ENCODE measurements around the gene KCNK6. TPM values are rescaled to one million over a fixed set of nuclear protein-coding genes. Genes with fewer than 3 reads are reported as not detected.

KCNK6 gene
- polyA plus RNA-seq (23.9 to 33.7 TPM (median 29.1 TPM) in 3 replicates), polyA minus RNA-seq (17.3 to 23.6 TPM (median 23.1 TPM) in 3 replicates)
- polyA plus RNA-seq (2011; ENCODE audit: low read depth), result 17.5 TPM
- 23.3 and 23.8 TPM in 2 replicates for polyA plus RNA-seq (2011; cell fraction: cytosol; rRNA removed)
- polyA plus RNA-seq (2011; cell fraction: nucleus; rRNA removed), result 65.9 and 66.2 TPM in 2 replicates
- 34.3 and 38.5 TPM in 2 replicates for polyA plus RNA-seq (2012; ENCODE audit: low replicate concordance)
- 14.8 TPM for polyA minus RNA-seq (2011; cell fraction: cytosol; rRNA and poly(A)+ RNA removed)
- polyA minus RNA-seq (2011; cell fraction: nucleus; rRNA and poly(A)+ RNA removed), result 19.3 and 32.0 TPM in 2 replicates

GRCh38 chr19:38319421-38320258, at the start of gene KCNK6:
KCNK6 (plus strand) TSS chr19:38319845; CDS start chr19:38319951, 106 bp downstream.
- Histone ChIP-seq H3K4me3 (ENCODE audit: control insufficient read depth in 2 of 3, extremely low read depth in 1 of 3, insufficient read depth in 2 of 3, low read depth in 1 of 3, low read length in 3 of 3) (peak within 1 kb of the TSS; percentile 53 to 89 (median 71)), H3K4me1 (ENCODE audit: control insufficient read depth, extremely low read depth, insufficient read depth, low read length) (peaks cover 52% of the 10 kb centered on the region), H2AFZ (ENCODE audit: control insufficient read depth, low read length) (peak within 1 kb of the TSS; percentile 81), H3K79me2 (ENCODE audit: control insufficient read depth, insufficient read depth, low read length) (peaks cover 53% of the 10 kb centered on the region), H3K4me2 (ENCODE audit: control insufficient read depth, extremely low read depth, insufficient read depth, low read depth, low read length) (peak within 1 kb of the TSS; percentile 93), H4K20me1 (ENCODE audit: control insufficient read depth, extremely low read depth, insufficient read depth, low read length) (peaks cover 3% of the 10 kb centered on the region), H3K27me3 (ENCODE audit: control insufficient read depth, extremely low read depth, insufficient read depth, low read length) (no peaks in the 10 kb centered on the region), H3K36me3 (ENCODE audit: control insufficient read depth in 2 of 2, extremely low read depth in 1 of 2, insufficient read depth in 2 of 2, low read length in 2 of 2) (peaks cover 5 to 8% of the 10 kb centered on the region in 2 experiments), H3K9me3 (ENCODE audit: control insufficient read depth, low read depth, low read length) (no peaks in the 10 kb centered on the region), H3K9ac (ENCODE audit: control insufficient read depth, extremely low read depth, insufficient read depth, low read length) (peak within 1 kb of the TSS; percentile 83), H3K9me1 (ENCODE audit: control insufficient read depth, extremely low read depth, insufficient read depth, low read length) (no peaks in the 10 kb centered on the region), H3K27ac (ENCODE audit: control insufficient read depth, insufficient read depth, low read length) (peak within 1 kb of the TSS; percentile 79)
- TF ChIP-seq CTCF (optimal IDR thresholded peaks at IDR 0.05 in 1 of 3, IDR thresholded peaks at IDR 0.05 in 1 of 3, conservative IDR thresholded peaks at IDR 0.05 in 1 of 3; ENCODE audit: extremely low read depth in 1 of 3, insufficient read depth in 2 of 3, low read length in 3 of 3), result no peak
- FAIRE-seq (peak; percentile 91), DNase-seq (ENCODE audit: low read depth, low spot score) (no peak)
- dilution Hi-C loops (cut with MboI; ENCODE audit: extremely low pct_ligation_motif_present, low sequenced_read_pairs), result no loop called here

- FAIRE-seq (no peak), DNase-seq (ENCODE audit: low read depth, low spot score) (no peak)
- TF ChIP-seq CTCF (optimal IDR thresholded peaks at IDR 0.05 in 1 of 3, IDR thresholded peaks at IDR 0.05 in 1 of 3, conservative IDR thresholded peaks at IDR 0.05 in 1 of 3; ENCODE audit: extremely low read depth in 1 of 3, insufficient read depth in 2 of 3, low read length in 3 of 3), result no peak
- TF ChIP-seq EZH2 (IDR thresholded peaks at IDR 0.05; ENCODE audit: low read length), result no peak
- peaks cover 99% of the 10 kb centered on the region for H3K79me2 ChIP-seq (ENCODE audit: control insufficient read depth, insufficient read depth, low read length)
- dilution Hi-C loops (cut with MboI; ENCODE audit: extremely low pct_ligation_motif_present, low sequenced_read_pairs), result no loop called here
- H3K9me3 ChIP-seq (ENCODE audit: control insufficient read depth, low read depth, low read length), result no peaks in the 10 kb centered on the region
- H3K27ac ChIP-seq (ENCODE audit: control insufficient read depth, insufficient read depth, low read length), result no peak overlapping the region
- H3K36me3 ChIP-seq (ENCODE audit: control insufficient read depth in 2 of 2, extremely low read depth in 1 of 2, insufficient read depth in 2 of 2, low read length in 2 of 2), result peaks cover 9 to 29% of the 10 kb centered on the region in 2 experiments
- H3K4me2 ChIP-seq (ENCODE audit: control insufficient read depth, extremely low read depth, insufficient read depth, low read depth, low read length), result no peak overlapping the region
- H3K9me1 ChIP-seq (ENCODE audit: control insufficient read depth, extremely low read depth, insufficient read depth, low read length), result peaks cover 8% of the 10 kb centered on the region
- H3K4me3 ChIP-seq (ENCODE audit: control insufficient read depth in 2 of 3, extremely low read depth in 1 of 3, insufficient read depth in 2 of 3, low read depth in 1 of 3, low read length in 3 of 3), result no peak overlapping the region
- no peak overlapping the region for H3K9ac ChIP-seq (ENCODE audit: control insufficient read depth, extremely low read depth, insufficient read depth, low read length)
- H3K4me1 ChIP-seq (ENCODE audit: control insufficient read depth, extremely low read depth, insufficient read depth, low read length), result peaks cover 32% of the 10 kb centered on the region
- no peaks in the 10 kb centered on the region for H3K27me3 ChIP-seq (ENCODE audit: control insufficient read depth, extremely low read depth, insufficient read depth, low read length)
- peaks cover 45% of the 10 kb centered on the region for H4K20me1 ChIP-seq (ENCODE audit: control insufficient read depth, extremely low read depth, insufficient read depth, low read length)
- no peak overlapping the region for H2AFZ ChIP-seq (ENCODE audit: control insufficient read depth, low read length)
Observed at GRCh38 chr19:38270587-38271167, 49.0 kb upstream of the KCNK6 start.
